HG03064 (cell line): ENCODE measurements around the gene LYRM7.
"Not testable (repeated sequence)": the region's sequence is repeated elsewhere in the genome, so short reads cannot be mapped to it uniquely, and the experiment has no call there.

ENCODE experiments used
- ATAC-seq: cut with Tn5 transposase; IDR thresholded peaks from one replicate; pipeline ENCODE4 v1.9.1; 2021; ENCODE audit warnings: low read depth; ENCODE audit not compliant: unreplicated experiment

The LYRM7 gene

GRCh38 chr5:131254025-131254424 lies 83.3 kb downstream of the LYRM7 start:
- ATAC-seq: not testable (repeated sequence)

GRCh38 chr5:131254741-131255140 lies 84.0 kb downstream of the LYRM7 start:
- no peak for ATAC-seq
